MM.1S (cell line): ENCODE data around the gene DLEC1.

ENCODE experiments used
- DNase-seq: peaks from one replicate; pipeline ENCODE4 v3.0.0-alpha.2; 2015
- H2AFZ ChIP-seq: fragments of 300-600 bp; sonication (generic); 2 replicates; pipeline ENCODE4 v1.6.0; 2016; ENCODE audit warnings: antibody characterized with exemption, low read length
- H3F3A ChIP-seq: fragments of 300-600 bp; sonication (generic); 2 replicates; pipeline ENCODE4 v1.6.1; 2016; ENCODE audit warnings: mild to moderate bottlenecking, antibody characterized with exemption, low read length, moderate library complexity, mixed read lengths; ENCODE audit not compliant: insufficient read depth
- H3K27ac ChIP-seq: fragments of 300-600 bp; sonication (generic); 2 replicates; pipeline ENCODE4 v1.5.1; 2016; ENCODE audit warnings: mild to moderate bottlenecking, low read length
- H3K27me3 ChIP-seq: fragments of 300-600 bp; sonication (generic); replicated peaks from 2 replicates; pipeline ENCODE4 v1.6.0; 2016; ENCODE audit warnings: low read length; ENCODE audit not compliant: insufficient read depth
- H3K36me3 ChIP-seq: fragments of 300-600 bp; sonication (generic); replicated peaks from 2 replicates; pipeline ENCODE4 v1.6.1; 2016; ENCODE audit warnings: mild to moderate bottlenecking, low read length, mixed read lengths; ENCODE audit not compliant: insufficient read depth
- H3K4me1 ChIP-seq: fragments of 300-600 bp; sonication (generic); 2 replicates; pipeline ENCODE4 v1.6.1; 2016; ENCODE audit warnings: low read length, mixed read lengths
- H3K4me2 ChIP-seq: fragments of 300-600 bp; sonication (generic); 2 replicates; pipeline ENCODE4 v1.6.0; 2016; ENCODE audit warnings: low read depth, low read length
- H3K4me3 ChIP-seq: fragments of 300-600 bp; sonication (generic); 2 replicates; pipeline ENCODE4 v1.5.1; 2016; ENCODE audit warnings: low read length, mixed read lengths
- H3K79me2 ChIP-seq: fragments of 300-600 bp; sonication (generic); 2 replicates; pipeline ENCODE4 v1.6.1; 2016; ENCODE audit warnings: mixed run types, low read length, mixed read lengths
- H3K9ac ChIP-seq: fragments of 300-600 bp; sonication (generic); 2 replicates; pipeline ENCODE4 v1.6.1; 2016; ENCODE audit warnings: low read length, mixed read lengths
- H3K9me2 ChIP-seq: fragments of 300-600 bp; sonication (generic); replicated peaks from 2 replicates; pipeline ENCODE4 v1.6.1; 2016; ENCODE audit warnings: mild to moderate bottlenecking, low read length, mixed read lengths; ENCODE audit not compliant: insufficient read depth
- H3K9me3 ChIP-seq: fragments of 300-600 bp; sonication (generic); replicated peaks from 2 replicates; pipeline ENCODE4 v1.6.1; 2016; ENCODE audit warnings: mild to moderate bottlenecking, low read length, mixed read lengths; ENCODE audit not compliant: insufficient read depth
- H4K20me1 ChIP-seq: fragments of 300-600 bp; sonication (generic); 2 replicates; pipeline ENCODE4 v1.6.1; 2016; ENCODE audit warnings: mild to moderate bottlenecking, low read length, moderate library complexity, mixed read lengths; ENCODE audit not compliant: insufficient read depth
- CTCF ChIP-seq: fragments of 300-600 bp; sonication (generic); IDR thresholded peaks from 2 replicates; pipeline ENCODE4 v1.5.1; 2016; ENCODE audit warnings: antibody characterized with exemption, low read length, mixed read lengths
- EZH2 ChIP-seq: fragments of 300-600 bp; sonication (generic); optimal IDR thresholded peaks from 2 replicates; pipeline ENCODE3; 2017; ENCODE audit warnings: low read depth, mild to moderate bottlenecking, antibody characterized with exemption, low read length, mixed read lengths
- EZH2phosphoT487 ChIP-seq: fragments of 300-600 bp; sonication (generic); IDR thresholded peaks from 2 replicates; pipeline ENCODE4 v1.6.1; 2018; ENCODE audit warnings: antibody characterized with exemption, low read length

DLEC1 gene

GRCh38 chr3:38142959-38143358 is 104.0 kb downstream of the DLEC1 start:
- Histone ChIP-seq H3K4me3 (no peak overlapping the region), H3K36me3 (no peaks in the 10 kb centered on the region), H4K20me1 (no peaks in the 10 kb centered on the region), H3K4me2 (no peak overlapping the region), H3K9me2 (no peaks in the 10 kb centered on the region), H3K27ac (no peak overlapping the region), H2AFZ (no peak overlapping the region), H3K79me2 (0 out of 2 replicates have a peak, but pooled peaks cover 10% of the 10 kb centered on the region), H3K27me3 (no peaks in the 10 kb centered on the region), H3K9me3 (no peaks in the 10 kb centered on the region), H3K9ac (no peak overlapping the region), H3K4me1 (peaks cover 2% of the 10 kb centered on the region; the same call in 1 of the 2 replicates), H3F3A (no peaks in the 10 kb centered on the region)
- DNase-seq: no peak
- TF ChIP-seq EZH2phosphoT487 (no peak), EZH2 (no peak), CTCF (no peak)

DNA sequence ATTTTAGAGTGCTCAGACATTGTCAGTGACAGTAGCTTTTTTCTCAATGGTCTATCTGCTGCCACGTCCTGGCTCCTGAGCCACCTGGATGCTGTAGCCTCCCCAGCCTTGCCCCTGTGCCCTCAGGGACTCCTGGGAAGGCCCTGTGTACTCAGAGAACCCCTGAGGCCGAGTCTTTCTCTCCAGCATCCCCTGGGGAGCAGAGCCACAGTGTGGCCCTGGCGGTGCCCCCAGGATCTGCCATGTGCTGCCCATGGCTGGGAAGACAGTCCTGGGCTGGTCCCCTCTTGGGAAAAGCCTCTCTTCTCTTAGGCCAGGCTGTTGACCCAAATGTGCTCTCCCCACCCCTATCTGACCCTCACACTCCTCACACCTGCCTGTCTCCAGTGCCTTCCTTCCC is 104.5 kb downstream of the DLEC1 start:
- no peaks in the 10 kb centered on the region for H3K27me3 ChIP-seq
- no peaks in the 10 kb centered on the region for H3K36me3 ChIP-seq
- no peak overlapping the region for H3K27ac ChIP-seq
- TF ChIP-seq EZH2phosphoT487 (no peak), CTCF (no peak), EZH2 (no peak)
- H2AFZ ChIP-seq: no peak overlapping the region
- H3K79me2 ChIP-seq: 0 out of 2 replicates have a peak, but pooled peaks cover 10% of the 10 kb centered on the region
- H3K4me2 ChIP-seq: no peak overlapping the region
- H3K4me1 ChIP-seq: no peaks in the 10 kb centered on the region
- H4K20me1 ChIP-seq: no peaks in the 10 kb centered on the region
- no peaks in the 10 kb centered on the region for H3F3A ChIP-seq
- DNase-seq: no peak
- H3K9ac ChIP-seq: no peak overlapping the region
- H3K4me3 ChIP-seq: no peak overlapping the region
- no peaks in the 10 kb centered on the region for H3K9me3 ChIP-seq
- no peaks in the 10 kb centered on the region for H3K9me2 ChIP-seq

DNA sequence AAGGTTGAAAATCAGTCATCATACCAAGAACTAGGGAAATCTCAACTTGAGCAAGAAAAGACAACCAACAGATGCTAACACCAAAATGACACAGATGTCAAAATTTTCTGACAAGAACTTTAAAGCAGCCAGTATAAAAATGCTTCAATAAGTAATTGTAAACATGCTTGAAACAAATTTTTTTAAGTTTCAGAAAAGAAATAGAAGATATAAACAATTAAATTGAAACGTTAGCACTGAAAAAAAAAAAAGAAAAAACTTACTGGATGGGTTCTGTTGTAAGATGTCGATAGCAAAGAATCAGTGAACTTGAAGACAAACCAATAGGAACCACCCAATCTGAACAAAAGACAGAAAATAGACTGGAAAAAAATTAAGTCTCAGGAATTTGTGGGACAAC is 107.5 kb downstream of the DLEC1 start:
- DNase-seq: no peak
- Histone ChIP-seq H3K27me3 (no peaks in the 10 kb centered on the region), H2AFZ (no peak overlapping the region), H3K36me3 (no peaks in the 10 kb centered on the region), H3K9me2 (no peaks in the 10 kb centered on the region), H3F3A (no peaks in the 10 kb centered on the region), H3K27ac (no peak overlapping the region), H4K20me1 (no peaks in the 10 kb centered on the region), H3K79me2 (no peaks in the 10 kb centered on the region), H3K4me3 (no peak overlapping the region), H3K4me1 (no peaks in the 10 kb centered on the region), H3K9me3 (no peaks in the 10 kb centered on the region), H3K4me2 (no peak overlapping the region), H3K9ac (no peak overlapping the region)
- TF ChIP-seq CTCF (no peak), EZH2 (no peak), EZH2phosphoT487 (no peak)

DNA sequence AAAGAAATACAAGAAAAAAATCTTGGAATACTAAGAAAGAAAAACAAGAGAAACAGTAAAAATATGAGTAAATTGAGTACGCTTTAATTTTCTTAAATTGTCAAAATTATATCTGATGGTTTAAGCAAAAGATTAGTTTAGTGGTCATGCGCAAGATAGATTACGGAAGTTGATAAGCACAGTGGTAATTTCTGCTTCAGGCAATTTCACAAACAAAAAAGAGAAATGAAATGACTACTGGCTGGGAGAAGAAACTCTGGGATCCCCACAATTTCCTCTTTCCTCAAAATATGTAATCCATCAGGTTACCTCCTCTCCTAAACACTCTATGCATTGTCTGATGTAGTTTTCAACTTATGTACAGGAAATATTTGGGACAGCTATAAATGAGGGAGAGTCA is 108.4 kb downstream of the DLEC1 start:
- Histone ChIP-seq H2AFZ (no peak overlapping the region), H3K4me3 (no peak overlapping the region), H4K20me1 (no peaks in the 10 kb centered on the region), H3F3A (no peaks in the 10 kb centered on the region), H3K27me3 (no peaks in the 10 kb centered on the region), H3K9ac (no peak overlapping the region), H3K36me3 (no peaks in the 10 kb centered on the region), H3K9me3 (no peaks in the 10 kb centered on the region), H3K9me2 (no peaks in the 10 kb centered on the region), H3K4me1 (no peaks in the 10 kb centered on the region), H3K4me2 (no peak overlapping the region), H3K79me2 (no peaks in the 10 kb centered on the region), H3K27ac (no peak overlapping the region)
- DNase-seq: no peak
- TF ChIP-seq CTCF (no peak), EZH2 (no peak), EZH2phosphoT487 (no peak)
